Neural cell (in vitro differentiated cells): Measurements from ENCODE around the gene RGS9. TPM values are rescaled to one million over a fixed set of nuclear protein-coding genes. Genes with fewer than 3 reads are reported as not detected.

Experiments
- H2AFZ ChIP-seq: fragments of 200-600, 300-800 bp; sonication (generic), shearing (Covaris generic); 2 replicates; pipeline ENCODE4 v1.6.0; 2014; ENCODE audit warnings: low read depth, mild to moderate bottlenecking, antibody characterized with exemption, low read length, moderate library complexity
- H3F3A ChIP-seq: fragments of 200-600 bp; shearing (Covaris generic); 2 replicates; pipeline ENCODE4 v1.6.1; 2016; ENCODE audit warnings: mild to moderate bottlenecking, moderate library complexity, mixed read lengths, antibody characterized with exemption, low read length; ENCODE audit not compliant: insufficient read depth, poor library complexity, severe bottlenecking
- H3K27ac ChIP-seq: fragments of 200-600, 300-800 bp; sonication (generic), shearing (Covaris generic); 2 replicates; pipeline ENCODE4 v1.5.1; 2014; ENCODE audit warnings: mild to moderate bottlenecking, low read length, moderate library complexity
- H3K27me3 ChIP-seq: fragments of 300-800, 200-600 bp; sonication (generic), shearing (Covaris generic); 2 replicates; pipeline ENCODE4 v1.6.0; 2014; ENCODE audit warnings: mild to moderate bottlenecking, low read depth, low read length, moderate library complexity; ENCODE audit not compliant: insufficient read depth
- H3K36me3 ChIP-seq: fragments of 300-800, 200-600 bp; sonication (generic), shearing (Covaris generic); 2 replicates; pipeline ENCODE4 v1.5.1; 2014; ENCODE audit warnings: mild to moderate bottlenecking, antibody characterized with exemption, low read length, moderate library complexity; ENCODE audit not compliant: insufficient read depth
- H3K4me2 ChIP-seq: fragments of 300-800, 200-600 bp; sonication (generic), shearing (Covaris generic); 2 replicates; pipeline ENCODE4 v1.6.0; 2014; ENCODE audit warnings: mild to moderate bottlenecking, low read length
- H3K4me3 ChIP-seq: fragments of 300-800, 200-600 bp; sonication (generic), shearing (Covaris generic); 2 replicates; pipeline ENCODE4 v1.5.1; 2014; ENCODE audit warnings: mild to moderate bottlenecking, low read length, moderate library complexity
- H3K79me2 ChIP-seq: fragments of 200-600 bp; shearing (Covaris generic); replicated peaks from 2 replicates; pipeline ENCODE4 v1.6.0; 2014; ENCODE audit warnings: mild to moderate bottlenecking, low read length, moderate library complexity; ENCODE audit not compliant: insufficient read depth
- H3K9ac ChIP-seq: fragments of 300-800, 200-600 bp; sonication (generic), shearing (Covaris generic); 2 replicates; pipeline ENCODE4 v1.6.1; 2016; ENCODE audit warnings: mild to moderate bottlenecking, low read length, mixed read lengths
- H3K9me2 ChIP-seq: fragments of 200-600 bp; shearing (Covaris generic); 2 replicates; pipeline ENCODE4 v1.6.1; 2016; ENCODE audit warnings: mild to moderate bottlenecking, low read length, mixed read lengths; ENCODE audit not compliant: insufficient read depth
- H3K9me3 ChIP-seq: fragments of 200-600, 300-800 bp; sonication (generic), shearing (Covaris generic); 2 replicates; pipeline ENCODE4 v1.6.1; 2016; ENCODE audit warnings: mild to moderate bottlenecking, mixed run types, low read length, moderate library complexity, mixed read lengths
- H4K20me1 ChIP-seq: fragments of 200-600 bp; shearing (Covaris generic); 2 replicates; pipeline ENCODE4 v1.6.1; 2016; ENCODE audit warnings: mild to moderate bottlenecking, mixed run types; ENCODE audit not compliant: insufficient read depth
- CTCF ChIP-seq: fragments of 450-650 bp; IDR thresholded peaks from 2 replicates; pipeline ENCODE4 v1.5.1; 2014; ENCODE audit warnings: antibody characterized with exemption, mild to moderate bottlenecking, moderate library complexity; ENCODE audit not compliant: poor library complexity, severe bottlenecking
- EP300 ChIP-seq: fragments of 450-650 bp; conservative IDR thresholded peaks from 2 replicates; pipeline ENCODE4 v1.6.1; 2014; ENCODE audit warnings: antibody characterized with exemption, mild to moderate bottlenecking, moderate library complexity; ENCODE audit not compliant: poor library complexity, severe bottlenecking
- EZH2 ChIP-seq: fragments of 200-600, 300-800 bp; shearing (Covaris generic), sonication (generic); IDR thresholded peaks from 2 replicates; pipeline ENCODE4 v1.6.1; 2014; ENCODE audit warnings: antibody characterized with exemption, low read length, borderline replicate concordance, mild to moderate bottlenecking; ENCODE audit not compliant: insufficient read depth, poor library complexity, severe bottlenecking
- MXI1 ChIP-seq: fragments of 450-650 bp; conservative IDR thresholded peaks from 2 replicates; pipeline ENCODE4 v1.6.1; 2014; ENCODE audit warnings: antibody characterized with exemption, mild to moderate bottlenecking; ENCODE audit not compliant: poor library complexity, severe bottlenecking
- POLR2AphosphoS5 ChIP-seq: IDR thresholded peaks from 2 replicates; pipeline ENCODE4 v1.6.1; 2012
- RAD21 ChIP-seq: fragments of 450-650 bp; conservative IDR thresholded peaks from 2 replicates; pipeline ENCODE4 v1.6.1; 2014; ENCODE audit warnings: antibody characterized with exemption, mild to moderate bottlenecking, moderate library complexity
- REST ChIP-seq: IDR thresholded peaks from 2 replicates; pipeline ENCODE4 v1.6.1; 2012; ENCODE audit warnings: borderline replicate concordance
- SMC3 ChIP-seq: fragments of 450-650 bp; conservative IDR thresholded peaks from 2 replicates; pipeline ENCODE4 v1.6.1; 2014; ENCODE audit warnings: antibody characterized with exemption, mild to moderate bottlenecking, moderate library complexity; ENCODE audit not compliant: poor library complexity
- TAF1 ChIP-seq: IDR thresholded peaks from 2 replicates; pipeline ENCODE4 v1.6.1; 2012; ENCODE audit warnings: low read depth
- polyA plus RNA-seq: library from polyadenylated mRNA; depleted of rRNA; stranded (reverse); fragments of >200 nt; gene quantifications from 2 replicates; pipeline ENCODE4 v1.2.3, GENCODE V29; 2014

Gene RGS9
- polyA plus RNA-seq, 1 donor from 2014 or later: 6.8 TPM

- Histone ChIP-seq H3K27me3 (no peaks in the 10 kb centered on the region), H3K9me2 (no peaks in the 10 kb centered on the region)
- TF ChIP-seq CTCF (no peak), RAD21 (no peak), EP300 (no peak), SMC3 (no peak), TAF1 (no peak), MXI1 (no peak), EZH2 (no peak), POLR2AphosphoS5 (no peak), REST (no peak)
Observed at GRCh38 chr17:65103431-65103830, 33.7 kb upstream of the RGS9 start.

GRCh38 chr17:65103896-65104295, 33.3 kb upstream of the RGS9 start:
- no peaks in the 10 kb centered on the region for H3K36me3 ChIP-seq
- TF ChIP-seq MXI1: no peak
- no peaks in the 10 kb centered on the region for H3F3A ChIP-seq
- H3K9me3 ChIP-seq: no peaks in the 10 kb centered on the region
- no peaks in the 10 kb centered on the region for H3K79me2 ChIP-seq
- no peaks in the 10 kb centered on the region for H3K9me2 ChIP-seq
- H3K4me2 ChIP-seq: no peak overlapping the region
- no peak overlapping the region for H3K9ac ChIP-seq
- H3K27ac ChIP-seq: no peak overlapping the region
- H4K20me1 ChIP-seq: no peaks in the 10 kb centered on the region
- H3K27me3 ChIP-seq: no peaks in the 10 kb centered on the region
- no peak overlapping the region for H2AFZ ChIP-seq
- H3K4me3 ChIP-seq: no peak overlapping the region

More at GRCh38 chr17:65103431-65103830, 33.7 kb upstream of the RGS9 start:
- no peaks in the 10 kb centered on the region for H3K79me2 ChIP-seq
- no peak overlapping the region for H3K27ac ChIP-seq
- no peak overlapping the region for H3K9ac ChIP-seq
- H3K36me3 ChIP-seq: no peaks in the 10 kb centered on the region
- H3F3A ChIP-seq: no peaks in the 10 kb centered on the region
- H4K20me1 ChIP-seq: no peaks in the 10 kb centered on the region
- no peak overlapping the region for H3K4me2 ChIP-seq
- no peak overlapping the region for H3K4me3 ChIP-seq
- no peak overlapping the region for H2AFZ ChIP-seq
- no peaks in the 10 kb centered on the region for H3K9me3 ChIP-seq

- TF ChIP-seq EZH2: no peak
- no peak for TF ChIP-seq REST
- no peak for TF ChIP-seq TAF1
- TF ChIP-seq EP300: no peak
- no peak for TF ChIP-seq RAD21
- TF ChIP-seq CTCF: no peak
- TF ChIP-seq MXI1: no peak
- no peak for TF ChIP-seq POLR2AphosphoS5
- no peak for TF ChIP-seq SMC3
- Histone ChIP-seq H3K4me2 (no peak overlapping the region), H3K36me3 (no peaks in the 10 kb centered on the region), H3K9me3 (no peaks in the 10 kb centered on the region), H3K9me2 (no peaks in the 10 kb centered on the region), H3F3A (no peaks in the 10 kb centered on the region), H3K79me2 (no peaks in the 10 kb centered on the region), H3K9ac (no peak overlapping the region), H4K20me1 (no peaks in the 10 kb centered on the region), H2AFZ (no peak overlapping the region), H3K27ac (no peak overlapping the region), H3K27me3 (no peaks in the 10 kb centered on the region), H3K4me3 (no peak overlapping the region)
Observed at GRCh38 chr17:65104541-65104940, 32.6 kb upstream of the RGS9 start.
